Body of pancreas (tissue), 4 donors: ENCODE results near the gene NEUROD4.

Source experiments
- POLR2A ChIP-seq, 3 donors: fragments of 450-650 bp; IDR thresholded peaks; one replicate each; pipeline ENCODE4 v1.6.1; 2016; ENCODE audit warnings: antibody characterized with exemption in 3 of 3, mild to moderate bottlenecking in 2 of 3
- TF ChIP-seq, protein P1 (sequence below), 7 experiments: fragments of 450-650 bp in 4 of 7; fragments of 200-600 bp in 3 of 7; sonication (generic) in 3 of 7; IDR thresholded peaks; one replicate each; pipeline ENCODE4 v1.5.1; 2016 to 2019; ENCODE audit warnings: antibody characterized with exemption in 7 of 7

DNA sequence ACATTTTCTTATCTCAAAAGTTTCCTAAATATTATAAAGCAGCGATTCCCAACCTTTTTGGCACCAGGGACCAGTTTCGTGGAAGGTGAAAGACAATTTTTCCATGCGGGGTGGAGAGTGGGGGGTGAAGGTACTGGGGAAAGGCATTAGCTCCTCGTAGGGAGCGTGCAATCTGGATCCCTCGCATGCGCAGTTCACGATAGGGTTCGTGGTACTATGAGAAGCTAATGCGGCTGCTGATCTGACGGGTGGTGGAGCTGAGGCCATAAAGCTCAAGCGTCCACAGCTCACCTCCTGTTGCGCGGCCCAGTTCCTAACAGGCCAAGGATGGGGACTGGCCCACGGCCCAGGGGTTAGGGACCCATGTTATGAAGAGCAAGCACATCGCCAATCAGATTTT is 29.9 kb downstream of the NEUROD4 start:
- no peak for TF ChIP-seq POLR2A (IDR thresholded peaks at IDR 0.05)
- TF ChIP-seq, protein P1, sequence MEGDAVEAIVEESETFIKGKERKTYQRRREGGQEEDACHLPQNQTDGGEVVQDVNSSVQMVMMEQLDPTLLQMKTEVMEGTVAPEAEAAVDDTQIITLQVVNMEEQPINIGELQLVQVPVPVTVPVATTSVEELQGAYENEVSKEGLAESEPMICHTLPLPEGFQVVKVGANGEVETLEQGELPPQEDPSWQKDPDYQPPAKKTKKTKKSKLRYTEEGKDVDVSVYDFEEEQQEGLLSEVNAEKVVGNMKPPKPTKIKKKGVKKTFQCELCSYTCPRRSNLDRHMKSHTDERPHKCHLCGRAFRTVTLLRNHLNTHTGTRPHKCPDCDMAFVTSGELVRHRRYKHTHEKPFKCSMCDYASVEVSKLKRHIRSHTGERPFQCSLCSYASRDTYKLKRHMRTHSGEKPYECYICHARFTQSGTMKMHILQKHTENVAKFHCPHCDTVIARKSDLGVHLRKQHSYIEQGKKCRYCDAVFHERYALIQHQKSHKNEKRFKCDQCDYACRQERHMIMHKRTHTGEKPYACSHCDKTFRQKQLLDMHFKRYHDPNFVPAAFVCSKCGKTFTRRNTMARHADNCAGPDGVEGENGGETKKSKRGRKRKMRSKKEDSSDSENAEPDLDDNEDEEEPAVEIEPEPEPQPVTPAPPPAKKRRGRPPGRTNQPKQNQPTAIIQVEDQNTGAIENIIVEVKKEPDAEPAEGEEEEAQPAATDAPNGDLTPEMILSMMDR (IDR thresholded peaks at IDR 0.05): no peak
